Esophagus muscularis mucosa (tissue), 3 donors: ENCODE results near the gene KIRREL3.

ENCODE experiments used
- POLR2A ChIP-seq: fragments of 450-650 bp; IDR thresholded peaks from one replicate; pipeline ENCODE4 v1.6.1; 2017; ENCODE audit warnings: antibody characterized with exemption, moderate library complexity, mild to moderate bottlenecking, low read depth
- TF ChIP-seq, protein P1 (sequence below), 3 experiments: fragments of 200-600 bp in 2 of 3; fragments of 450-650 bp in 1 of 3; sonication (generic) in 2 of 3; IDR thresholded peaks; one replicate each; pipeline ENCODE4 v1.5.1; 2017 to 2019; ENCODE audit warnings: antibody characterized with exemption in 3 of 3, mild to moderate bottlenecking in 2 of 3, moderate library complexity in 1 of 3

DNA sequence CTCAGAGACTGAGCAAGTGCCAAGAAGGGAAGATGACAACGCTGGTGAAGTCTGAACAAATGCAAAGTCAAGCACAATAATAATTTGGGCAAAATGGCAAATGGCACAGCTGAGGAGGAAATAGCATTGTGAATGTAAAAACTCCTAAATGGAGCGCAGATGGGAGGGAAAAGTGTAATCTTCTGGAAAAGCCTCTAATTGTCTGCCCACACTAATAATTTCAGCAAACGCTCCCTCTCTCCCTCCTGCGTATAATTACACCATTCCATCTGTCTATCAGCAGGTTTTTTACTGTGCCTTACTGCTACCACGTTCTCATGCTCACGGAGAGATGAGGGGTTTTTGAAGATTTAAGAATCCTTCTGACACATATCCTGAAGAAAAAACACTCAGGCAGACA lies 302.6 kb downstream of the KIRREL3 start:
- no peak for TF ChIP-seq POLR2A
- TF ChIP-seq, protein P1, sequence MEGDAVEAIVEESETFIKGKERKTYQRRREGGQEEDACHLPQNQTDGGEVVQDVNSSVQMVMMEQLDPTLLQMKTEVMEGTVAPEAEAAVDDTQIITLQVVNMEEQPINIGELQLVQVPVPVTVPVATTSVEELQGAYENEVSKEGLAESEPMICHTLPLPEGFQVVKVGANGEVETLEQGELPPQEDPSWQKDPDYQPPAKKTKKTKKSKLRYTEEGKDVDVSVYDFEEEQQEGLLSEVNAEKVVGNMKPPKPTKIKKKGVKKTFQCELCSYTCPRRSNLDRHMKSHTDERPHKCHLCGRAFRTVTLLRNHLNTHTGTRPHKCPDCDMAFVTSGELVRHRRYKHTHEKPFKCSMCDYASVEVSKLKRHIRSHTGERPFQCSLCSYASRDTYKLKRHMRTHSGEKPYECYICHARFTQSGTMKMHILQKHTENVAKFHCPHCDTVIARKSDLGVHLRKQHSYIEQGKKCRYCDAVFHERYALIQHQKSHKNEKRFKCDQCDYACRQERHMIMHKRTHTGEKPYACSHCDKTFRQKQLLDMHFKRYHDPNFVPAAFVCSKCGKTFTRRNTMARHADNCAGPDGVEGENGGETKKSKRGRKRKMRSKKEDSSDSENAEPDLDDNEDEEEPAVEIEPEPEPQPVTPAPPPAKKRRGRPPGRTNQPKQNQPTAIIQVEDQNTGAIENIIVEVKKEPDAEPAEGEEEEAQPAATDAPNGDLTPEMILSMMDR (IDR thresholded peaks at IDR 0.05), result no peak
